NOMO-1 treated with DMSO at 0.1 percent for 48 hours (cell line): ENCODE measurements around the gene DACT3.
"Not testable (repeated sequence)": the region's sequence is repeated elsewhere in the genome, so short reads cannot be mapped to it uniquely, and the experiment has no call there.

Experiments used
- DNase-seq: peaks from one replicate; lab custom pipeline; 2025; ENCODE audit not compliant: unreplicated experiment; lab: John Stamatoyannopoulos, UW

Gene DACT3

GRCh38 chr19:46635920-46636761 is 24.8 kb downstream of the DACT3 start, which contains the start of gene GNG8:
TSS of gene GNG8 (minus strand) at chr19:46636202. CDS start at chr19:46634682, 1,520 bp downstream.
- DNase-seq = no peak

GRCh38 chr19:46634656-46635218 is 26.2 kb downstream of the DACT3 start:
- no peak for DNase-seq

- DNase-seq = peak; percentile 82
Observed at GRCh38 chr19:46634045-46634655, 26.8 kb downstream of the DACT3 start.

GRCh38 chr19:46633130-46633529 is 27.9 kb downstream of the DACT3 start:
- DNase-seq = no peak

GRCh38 chr19:46631481-46631880 is 29.5 kb downstream of the DACT3 start:
- no peak for DNase-seq

- DNase-seq = no peak
Observed at GRCh38 chr19:46630586-46631205, 30.3 kb downstream of the DACT3 start.

GRCh38 chr19:46629546-46630025 is 31.4 kb downstream of the DACT3 start:
- DNase-seq = no peak

GRCh38 chr19:46628970-46629369 is 32.0 kb downstream of the DACT3 start:
- not testable (repeated sequence) for DNase-seq

- DNase-seq = no peak
Observed at GRCh38 chr19:46626446-46626845, 34.5 kb downstream of the DACT3 start.

- no peak for DNase-seq
Observed at GRCh38 chr19:46625731-46626130, 35.3 kb downstream of the DACT3 start.

- DNase-seq = peak; percentile 26
Observed at GRCh38 chr19:46624958-46625661, 35.9 kb downstream of the DACT3 start, which contains the start of gene PTGIR. TSS of gene PTGIR (minus strand) at chr19:46625089. CDS start at chr19:46624225, 864 bp downstream.

GRCh38 chr19:46623915-46624502 is 37.0 kb downstream of the DACT3 start:
- no peak for DNase-seq

GRCh38 chr19:46622118-46622446 is 38.9 kb downstream of the DACT3 start:
- no peak for DNase-seq

GRCh38 chr19:46621191-46622117 is 39.5 kb downstream of the DACT3 start:
- DNase-seq = no peak

- no peak for DNase-seq
Observed at GRCh38 chr19:46620716-46621115, 40.3 kb downstream of the DACT3 start.

- DNase-seq = no peak
Observed at GRCh38 chr19:46620267-46620666, 40.7 kb downstream of the DACT3 start.

GRCh38 chr19:46618670-46619231 is 42.2 kb downstream of the DACT3 start:
- no peak for DNase-seq

GRCh38 chr19:46617601-46618000 is 43.4 kb downstream of the DACT3 start:
- DNase-seq = no peak
